Rectal smooth muscle tissue (tissue), 1 donor: ENCODE measurements around the gene SYT3.
"Not testable (repeated sequence)": the region's sequence is repeated elsewhere in the genome, so short reads cannot be mapped to it uniquely, and the experiment has no call there.

Source experiments
- H3K27ac ChIP-seq: one replicate; pipeline ENCODE4 v1.7.0; 2013; ENCODE audit warnings: low read depth, low read length, inconsistent platforms
- H3K27me3 ChIP-seq: one replicate; pipeline ENCODE4 v1.7.0; 2013; ENCODE audit warnings: low read length; ENCODE audit not compliant: control insufficient read depth, insufficient read depth
- H3K36me3 ChIP-seq: one replicate; pipeline ENCODE4 v1.7.0; 2013; ENCODE audit warnings: low read length; ENCODE audit not compliant: control insufficient read depth, insufficient read depth
- H3K4me1 ChIP-seq: one replicate; pipeline ENCODE4 v1.7.0; 2013; ENCODE audit warnings: low read length; ENCODE audit not compliant: control insufficient read depth, insufficient read depth
- H3K4me3 ChIP-seq: one replicate; pipeline ENCODE4 v1.7.0; 2013; ENCODE audit warnings: low read length
- H3K9ac ChIP-seq: one replicate; pipeline ENCODE4 v1.7.0; 2013; ENCODE audit warnings: low read length

Gene SYT3

DNA sequence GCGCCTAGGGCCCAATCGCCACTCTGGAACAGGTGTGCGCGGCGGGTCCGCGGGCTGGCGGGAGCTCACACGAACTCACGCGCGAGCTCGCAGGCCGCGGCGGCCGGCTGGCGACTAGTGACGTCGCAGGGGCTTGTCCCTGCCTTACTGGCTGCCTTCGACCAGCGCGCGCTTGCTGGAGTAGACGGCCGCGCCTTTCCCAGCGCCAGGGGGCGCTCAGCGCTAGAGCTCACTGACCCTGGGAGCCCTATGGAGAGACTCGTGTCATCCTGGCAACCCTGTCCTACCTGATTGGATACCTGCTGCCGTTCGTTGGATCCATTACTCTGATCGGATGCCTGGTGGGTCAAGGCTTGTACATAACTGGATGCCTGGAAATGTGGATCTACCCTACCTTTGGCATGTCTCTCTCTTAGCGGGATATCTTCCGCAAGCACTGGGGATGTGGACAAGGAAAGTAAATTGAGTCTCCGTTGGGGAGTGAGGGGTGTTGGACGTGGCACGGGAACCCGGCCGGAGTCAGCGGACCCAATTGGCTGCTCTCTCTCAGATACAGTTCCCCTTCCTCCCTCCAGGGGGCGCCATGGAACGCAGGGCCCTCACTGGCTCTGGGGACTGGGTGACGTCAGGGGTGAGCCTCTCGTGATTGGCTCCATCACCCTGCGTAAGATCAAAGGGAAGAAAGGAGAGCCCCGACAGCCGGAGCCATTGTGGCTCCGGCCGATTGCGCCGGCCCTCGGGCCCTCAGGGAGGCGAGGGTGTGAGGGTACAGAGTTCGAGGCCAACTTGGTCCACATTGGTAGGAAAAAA is 35.2 kb downstream of the SYT3 start:
- H3K4me3 ChIP-seq, H3K27ac ChIP-seq, H3K9ac ChIP-seq, H3K27me3 ChIP-seq, H3K36me3 ChIP-seq, H3K4me1 ChIP-seq: not testable (repeated sequence)

DNA sequence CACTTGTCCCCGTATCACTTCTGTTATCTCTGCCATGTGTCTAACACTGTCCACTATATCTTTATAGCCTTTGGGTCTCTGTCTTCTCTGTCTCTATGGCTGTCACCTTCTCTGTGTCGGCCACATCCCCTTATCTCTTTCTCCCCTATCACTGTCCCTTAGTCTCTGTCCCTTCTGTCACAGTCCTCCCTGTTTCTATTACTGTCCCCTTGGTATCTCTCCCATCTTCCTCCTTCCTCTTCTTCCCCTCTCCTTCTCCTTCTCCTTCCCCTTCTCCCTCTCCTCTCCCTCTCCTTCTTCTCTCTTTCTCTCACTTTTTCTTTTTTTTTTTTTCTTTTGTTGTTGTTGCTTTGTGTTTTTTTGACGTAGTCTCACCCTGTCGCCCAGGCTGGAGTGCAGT is 36.7 kb downstream of the SYT3 start:
- H3K4me3 ChIP-seq: no peak overlapping the region
- no peak overlapping the region for H3K27ac ChIP-seq
- no peaks in the 10 kb centered on the region for H3K36me3 ChIP-seq
- no peaks in the 10 kb centered on the region for H3K27me3 ChIP-seq
- H3K9ac ChIP-seq: no peak overlapping the region
- H3K4me1 ChIP-seq: no peaks in the 10 kb centered on the region

DNA sequence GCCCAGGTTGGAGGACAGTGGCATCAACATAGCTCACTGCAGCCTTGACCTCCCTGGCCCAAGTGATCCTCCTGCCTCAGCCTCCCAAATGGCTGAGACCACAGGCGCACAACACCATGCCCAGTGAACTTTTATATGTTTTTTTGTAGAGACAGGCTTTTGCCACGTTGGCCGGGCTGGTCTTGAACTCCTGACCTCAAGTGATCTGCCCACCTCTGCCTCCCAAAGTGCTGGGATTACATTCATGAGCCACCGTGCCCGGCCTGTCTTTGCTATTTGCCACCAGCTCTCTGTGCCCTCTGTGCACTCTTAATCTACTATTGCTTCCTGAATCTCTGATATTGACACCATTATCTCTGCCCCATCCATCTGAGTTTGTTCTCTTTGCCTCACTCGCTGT is 37.2 kb downstream of the SYT3 start:
- no peaks in the 10 kb centered on the region for H3K4me1 ChIP-seq
- H3K9ac ChIP-seq: no peak overlapping the region
- no peak overlapping the region for H3K27ac ChIP-seq

DNA sequence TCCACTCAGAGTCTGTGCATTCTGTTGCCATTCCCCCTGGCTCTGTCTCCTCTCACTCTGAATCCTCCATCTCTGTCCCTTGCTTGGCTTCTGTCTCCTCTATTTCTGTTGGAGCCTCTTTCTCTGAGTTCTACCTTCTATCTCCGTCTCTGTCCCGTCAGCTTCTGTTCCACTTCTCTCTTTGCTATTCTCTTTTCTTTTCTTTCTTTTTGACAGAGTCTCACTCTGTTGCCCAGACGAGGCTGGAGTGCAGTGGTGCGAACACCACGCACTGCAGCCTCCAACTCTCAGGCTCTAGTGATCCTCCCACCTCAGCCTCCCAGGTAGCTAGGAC is 37.6 kb downstream of the SYT3 start:
- H3K36me3 ChIP-seq: no peaks in the 10 kb centered on the region
- H3K27ac ChIP-seq: no peak overlapping the region
- no peaks in the 10 kb centered on the region for H3K27me3 ChIP-seq
- H3K4me3 ChIP-seq: no peak overlapping the region
- H3K4me1 ChIP-seq: no peaks in the 10 kb centered on the region
- no peak overlapping the region for H3K9ac ChIP-seq

More for the DNA sequence above, 37.2 kb downstream of the SYT3 start:
- Histone ChIP-seq H3K27me3 (no peaks in the 10 kb centered on the region), H3K4me3 (no peak overlapping the region), H3K36me3 (no peaks in the 10 kb centered on the region)

DNA sequence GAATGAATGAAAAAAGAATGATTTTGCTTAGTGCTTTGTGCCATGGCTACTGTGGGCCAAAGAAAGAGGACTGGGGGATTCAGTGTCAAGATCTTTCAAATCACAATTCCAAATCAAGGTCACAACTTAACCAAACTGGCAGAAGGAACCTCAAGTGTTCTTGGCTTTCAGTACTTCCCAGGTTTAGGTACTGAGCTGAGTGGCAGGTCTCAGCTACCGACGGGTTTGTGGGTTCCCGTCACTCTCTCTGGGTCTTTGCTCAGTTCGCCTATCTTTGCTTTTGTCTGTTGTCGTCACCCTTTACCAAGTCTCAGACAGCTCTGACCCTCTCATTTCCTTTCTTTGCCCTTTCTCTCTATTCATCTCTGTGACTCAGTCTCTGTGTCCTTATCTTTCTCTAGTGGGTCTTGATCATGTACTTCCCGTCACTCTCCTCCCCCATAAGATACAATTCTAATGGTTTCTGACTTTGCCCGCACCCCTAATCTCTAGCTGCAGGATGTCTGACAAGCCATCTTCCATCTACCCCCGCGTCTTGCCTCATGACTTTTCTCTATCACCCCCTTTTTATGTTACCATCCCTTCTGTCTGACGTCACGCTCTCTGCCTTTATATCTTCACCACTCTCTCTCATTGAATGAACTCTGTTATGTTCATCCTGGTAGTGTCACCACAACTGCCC is 38.1 kb downstream of the SYT3 start:
- Histone ChIP-seq H3K4me1 (no peaks in the 10 kb centered on the region), H3K9ac (no peak overlapping the region), H3K27ac (no peak overlapping the region), H3K4me3 (no peak overlapping the region), H3K36me3 (no peaks in the 10 kb centered on the region), H3K27me3 (no peaks in the 10 kb centered on the region)

DNA sequence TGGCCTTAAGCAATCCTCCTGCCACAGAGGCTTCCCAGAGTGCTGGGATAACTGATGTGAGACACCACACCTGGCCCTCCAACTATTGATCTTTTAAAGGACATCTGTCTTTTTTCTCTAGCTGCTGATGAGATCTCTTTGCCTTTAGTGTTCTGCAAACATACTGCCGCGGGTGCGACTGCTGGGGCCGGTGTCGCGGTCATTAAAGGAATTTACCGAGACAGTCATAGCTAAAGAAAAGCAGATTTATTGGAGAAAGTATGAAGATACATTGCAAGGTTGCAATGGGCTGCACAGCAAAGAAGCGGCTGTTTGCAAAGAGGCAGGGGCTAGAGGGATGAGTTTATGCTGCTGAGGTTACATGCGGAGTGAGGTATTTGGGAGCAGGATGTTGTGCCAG is 40.3 kb downstream of the SYT3 start:
- Histone ChIP-seq H3K4me3 (no peak overlapping the region), H3K4me1 (no peaks in the 10 kb centered on the region), H3K27me3 (no peaks in the 10 kb centered on the region), H3K9ac (no peak overlapping the region), H3K27ac (no peak overlapping the region), H3K36me3 (no peaks in the 10 kb centered on the region)

DNA sequence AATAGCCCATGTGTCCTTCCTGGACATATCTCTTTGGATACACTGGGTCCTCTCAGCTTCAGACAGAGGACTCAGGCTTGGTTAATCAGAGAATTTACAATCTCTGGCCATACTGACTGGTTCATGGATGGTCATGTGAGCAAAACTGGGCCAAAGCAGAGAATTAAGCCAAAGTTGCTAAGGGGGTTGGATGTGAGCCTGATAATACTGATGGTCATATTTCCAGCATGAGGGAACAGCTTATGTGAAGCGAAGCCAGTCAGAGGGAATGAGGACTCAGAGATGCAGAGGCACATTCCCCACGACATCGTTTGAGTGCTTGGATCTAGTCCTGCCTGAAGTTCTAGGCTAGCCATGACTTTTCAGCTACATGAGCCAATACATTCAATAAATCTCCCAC is 49.5 kb downstream of the SYT3 start:
- H3K27ac ChIP-seq: no peak overlapping the region
- H3K4me1 ChIP-seq: no peaks in the 10 kb centered on the region
- no peak overlapping the region for H3K4me3 ChIP-seq
- H3K9ac ChIP-seq: no peak overlapping the region
- no peaks in the 10 kb centered on the region for H3K27me3 ChIP-seq
- H3K36me3 ChIP-seq: no peaks in the 10 kb centered on the region

DNA sequence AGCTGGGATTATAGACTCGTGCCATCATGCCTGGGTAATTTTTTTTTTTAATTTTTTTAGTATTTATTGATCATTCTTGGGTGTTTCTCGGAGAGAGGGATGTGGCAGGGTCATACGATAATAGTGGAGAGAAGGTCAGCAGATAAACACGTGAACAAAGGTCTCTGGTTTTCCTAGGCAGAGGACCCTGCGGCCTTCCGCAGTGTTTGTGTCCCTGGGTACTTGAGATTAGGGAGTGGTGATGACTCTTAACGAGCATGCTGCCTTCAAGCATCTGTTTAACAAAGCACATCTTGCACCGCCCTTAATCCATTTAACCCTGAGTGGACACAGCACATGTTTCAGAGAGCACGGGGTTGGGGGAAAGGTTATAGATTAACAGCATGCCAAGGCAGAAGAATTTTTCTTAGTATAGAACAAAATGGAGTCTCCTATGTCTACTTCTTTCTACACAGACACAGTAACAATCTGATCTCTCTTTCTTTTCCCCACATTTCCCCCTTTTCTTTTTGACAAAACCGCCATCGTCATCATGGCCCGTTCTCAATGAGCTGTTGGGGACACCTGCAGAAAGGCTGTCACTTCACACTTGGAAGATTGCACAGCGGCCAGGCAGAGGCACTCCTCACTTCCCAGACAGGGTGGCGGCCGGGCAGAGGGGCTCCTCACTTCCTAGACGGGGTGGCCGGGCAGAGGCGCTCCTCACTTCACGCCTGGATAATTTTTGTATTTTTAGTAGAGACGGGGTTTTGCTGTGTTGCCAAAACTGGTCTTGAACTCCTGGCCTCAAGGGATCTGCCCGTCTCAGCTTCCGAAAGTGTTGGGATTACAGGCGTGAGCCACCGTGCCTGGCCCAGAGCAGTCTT is 57.7 kb downstream of the SYT3 start:
- not testable (repeated sequence) for H3K4me1 ChIP-seq, H3K27ac ChIP-seq, H3K27me3 ChIP-seq, H3K9ac ChIP-seq, H3K4me3 ChIP-seq, H3K36me3 ChIP-seq

DNA sequence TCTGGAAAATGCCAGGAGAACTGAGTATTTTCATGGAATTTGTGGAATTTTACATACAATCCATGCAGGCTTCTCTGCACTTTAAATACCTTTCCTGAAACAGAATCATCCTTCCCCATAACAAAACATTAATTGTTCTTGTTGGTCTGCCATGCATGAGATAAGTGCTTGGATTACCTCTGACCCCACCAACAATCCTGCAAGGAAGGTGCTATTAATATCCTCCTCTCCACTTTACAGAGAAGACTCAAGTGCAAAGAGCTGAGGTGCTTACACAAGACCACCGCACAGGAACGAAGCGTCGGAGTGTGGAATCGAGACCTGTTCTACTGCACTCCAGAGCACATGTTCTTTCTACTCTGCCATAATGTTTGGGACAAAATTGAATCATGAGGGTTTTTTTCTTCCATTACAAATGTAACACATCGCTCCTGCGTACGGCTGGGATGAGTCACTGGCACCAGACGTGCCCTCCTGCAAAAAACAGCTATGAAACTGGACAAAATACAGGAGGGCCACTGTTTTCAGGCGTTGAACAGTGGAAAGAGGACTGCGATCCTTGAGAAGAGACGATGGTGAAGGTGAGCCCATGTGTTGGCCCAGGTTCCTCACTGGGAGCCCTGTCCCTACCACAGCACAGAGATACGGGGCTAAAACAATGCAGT is 58.6 kb downstream of the SYT3 start:
- Histone ChIP-seq H3K36me3 (no peaks in the 10 kb centered on the region), H3K4me1 (no peaks in the 10 kb centered on the region), H3K27ac (no peak overlapping the region), H3K4me3 (no peak overlapping the region), H3K27me3 (no peaks in the 10 kb centered on the region), H3K9ac (no peak overlapping the region)

DNA sequence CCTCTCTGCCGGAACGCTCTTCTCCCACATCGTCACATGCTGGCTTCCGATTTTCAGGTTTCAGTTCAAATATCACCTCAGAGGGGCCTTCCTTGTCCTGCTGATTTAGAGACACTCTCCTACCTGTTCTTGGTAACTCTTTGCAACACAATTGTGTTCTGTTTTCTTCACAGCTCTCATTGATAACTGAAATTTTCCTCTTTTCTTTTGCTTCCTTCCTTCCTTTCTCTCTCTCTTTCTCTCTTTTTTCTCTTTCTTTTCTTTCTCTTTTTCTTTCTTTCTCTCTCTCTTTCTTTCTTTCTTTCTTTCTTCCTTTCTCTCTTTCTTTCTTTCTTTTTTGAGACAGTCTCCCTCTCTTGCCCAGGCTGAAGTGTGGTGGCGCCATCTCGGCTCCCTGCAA is 59.4 kb downstream of the SYT3 start:
- no peak overlapping the region for H3K4me3 ChIP-seq
- no peaks in the 10 kb centered on the region for H3K27me3 ChIP-seq
- no peak overlapping the region for H3K27ac ChIP-seq
- no peaks in the 10 kb centered on the region for H3K4me1 ChIP-seq
- no peak overlapping the region for H3K9ac ChIP-seq
- no peaks in the 10 kb centered on the region for H3K36me3 ChIP-seq

DNA sequence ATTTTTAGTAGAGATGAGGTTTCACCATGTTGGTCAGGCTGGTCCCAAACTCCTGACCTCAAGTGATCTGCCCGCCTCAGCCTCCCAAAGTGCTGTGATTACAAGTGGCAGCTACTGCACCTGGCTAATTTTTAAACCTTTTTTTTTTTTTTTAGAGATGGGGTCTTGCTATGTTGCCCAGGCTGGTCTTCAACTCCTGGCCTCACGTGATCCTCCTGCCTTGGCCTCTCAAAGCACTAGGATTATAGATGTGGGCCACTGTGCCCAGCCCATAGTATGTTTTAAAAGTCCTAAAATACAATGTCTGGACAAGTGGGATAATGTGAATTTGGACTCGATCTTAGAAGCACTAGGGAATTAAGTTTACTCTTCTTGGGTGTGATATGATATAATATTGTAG is 62.9 kb downstream of the SYT3 start:
- H3K9ac ChIP-seq, H3K36me3 ChIP-seq, H3K4me1 ChIP-seq, H3K27me3 ChIP-seq, H3K4me3 ChIP-seq, H3K27ac ChIP-seq: not testable (repeated sequence)

DNA sequence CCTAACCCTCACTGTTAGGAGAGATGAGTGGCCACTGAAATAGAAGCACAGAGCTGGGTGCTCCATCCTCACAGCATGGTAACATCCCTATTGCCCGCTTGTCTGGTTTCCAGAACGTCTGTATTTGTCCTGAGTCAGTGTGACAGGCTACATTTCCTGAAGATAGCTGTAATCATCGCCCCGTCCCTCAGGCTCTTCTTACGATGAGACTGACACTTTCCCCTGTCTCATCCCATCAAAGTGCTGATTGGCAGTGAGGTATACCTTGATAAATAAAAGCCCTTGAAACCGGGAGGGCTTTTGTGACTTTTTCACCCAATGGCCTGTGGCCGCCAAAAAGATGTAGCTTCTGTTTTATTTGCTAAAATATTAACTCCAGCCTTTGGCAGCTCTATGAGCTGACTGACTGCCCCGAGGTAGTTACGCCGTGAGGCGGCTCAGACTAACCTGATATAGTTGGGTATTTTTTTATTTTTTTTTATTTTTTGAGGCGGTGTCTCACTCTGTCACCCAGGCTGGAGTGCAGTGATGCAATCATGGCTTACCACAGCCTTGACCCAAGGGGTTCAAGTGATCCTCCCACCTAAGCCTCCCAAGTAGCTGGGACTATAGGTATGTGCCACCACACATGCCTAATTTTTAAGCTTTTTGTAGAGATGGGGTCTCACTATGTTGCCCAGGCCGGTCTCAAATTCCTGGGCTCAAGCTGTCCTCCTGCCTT is 65.8 kb downstream of the SYT3 start:
- Histone ChIP-seq H3K36me3 (no peaks in the 10 kb centered on the region), H3K27me3 (no peaks in the 10 kb centered on the region), H3K27ac (no peak overlapping the region), H3K4me3 (no peak overlapping the region), H3K9ac (no peak overlapping the region), H3K4me1 (no peaks in the 10 kb centered on the region)
